MCF 10A (cell line): ENCODE measurements around the gene RALA. TPM values are rescaled to one million over a fixed set of nuclear protein-coding genes. Genes with fewer than 3 reads are reported as not detected.

Experiments used
- BruUV-seq: library from RNA; stranded (reverse); fragments of 400-500 nt; replicated peaks from 2 replicates; lab custom pipeline; 2021; lab: Mats Ljungman, UMichigan
- CTCF ChIA-PET: fragments of 300-600 bp; sonication (Branson Sonifier 250); formaldehyde crosslinking; extraction: SDS; loops from one replicate; lab custom pipeline; 2021; ENCODE audit warnings: antibody characterized with exemption, inconsistent platforms; lab: Yijun Ruan, JAX
- POLR2A ChIA-PET: fragments of 300-600, 350-650 bp; sonication (Branson Sonifier 250); formaldehyde crosslinking; extraction: SDS; loops from one replicate; lab custom pipeline; 2020; ENCODE audit warnings: antibody characterized with exemption, inconsistent platforms; lab: Yijun Ruan, JAX
- DNase-seq: peaks from one replicate; pipeline ENCODE4 v3.0.0-alpha.2; 2018; ENCODE audit not compliant: unreplicated experiment
- H3K27ac Mint-ChIP-seq: one replicate; pipeline ENCODE4 v1.8.0; 2022; ENCODE audit warnings: mild to moderate bottlenecking, low read depth, mixed read lengths; ENCODE audit not compliant: unreplicated experiment
- H3K27me3 Mint-ChIP-seq: one replicate; pipeline ENCODE4 v1.8.0; 2022; ENCODE audit warnings: mixed read lengths; ENCODE audit not compliant: insufficient read depth, unreplicated experiment
- H3K36me3 Mint-ChIP-seq: one replicate; pipeline ENCODE4 v1.8.0; 2022; ENCODE audit warnings: mild to moderate bottlenecking, moderate library complexity, mixed read lengths; ENCODE audit not compliant: insufficient read depth, unreplicated experiment
- H3K4me1 Mint-ChIP-seq: one replicate; pipeline ENCODE4 v1.8.0; 2022; ENCODE audit warnings: mixed read lengths; ENCODE audit not compliant: insufficient read depth, unreplicated experiment
- H3K4me3 Mint-ChIP-seq: one replicate; pipeline ENCODE4 v1.8.0; 2022; ENCODE audit warnings: mild to moderate bottlenecking, moderate library complexity, mixed read lengths; ENCODE audit not compliant: unreplicated experiment
- H3K9me3 Mint-ChIP-seq: one replicate; pipeline ENCODE4 v1.8.0; 2022; ENCODE audit warnings: mixed read lengths; ENCODE audit not compliant: unreplicated experiment
- intact Hi-C: fragments of 100-400 bp; cut with micrococcal nuclease; formaldehyde crosslinking; loops from 2 replicates; pipeline ENCODE4 v1.14.1; 2022
- total RNA-seq: library from RNA; stranded (reverse); gene quantifications from 2 replicates; pipeline ENCODE4 v1.2.3, GENCODE V29; 2022
- TF ChIP-seq, protein P1 (sequence below): fragments of 200-600 bp; IDR thresholded peaks from one replicate; pipeline ENCODE4 v1.8.0; 2022; ENCODE audit warnings: antibody characterized with exemption, mild to moderate bottlenecking; ENCODE audit not compliant: unreplicated experiment

RALA gene
- total RNA-seq, 1 experiment from 2014 or later: 34.1 TPM

DNA sequence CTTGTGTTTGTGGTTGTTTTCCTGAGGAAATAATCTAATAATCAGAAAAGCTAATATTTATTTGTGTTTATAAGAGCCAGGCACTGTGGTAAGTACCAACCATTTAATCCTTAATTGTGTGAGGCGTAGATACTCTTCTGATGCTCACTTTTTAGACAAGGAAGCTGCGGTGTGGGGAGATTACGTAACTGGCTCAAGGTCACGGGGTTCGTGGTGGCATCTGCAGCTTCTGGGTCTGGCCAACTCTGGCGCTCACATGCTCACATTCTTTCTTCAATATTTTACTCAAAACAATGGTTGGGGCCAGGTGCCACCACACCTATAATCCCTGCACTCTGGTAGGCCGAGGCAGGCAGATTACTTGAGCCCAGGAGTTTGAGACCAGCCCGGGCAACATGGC lies 77.6 kb downstream of the RALA start:
- Mint-ChIP-seq H3K9me3 (no peaks in the 10 kb centered on the region), H3K36me3 (peaks cover 51% of the 10 kb centered on the region), H3K27me3 (no peaks in the 10 kb centered on the region), H3K4me1 (peaks cover 16% of the 10 kb centered on the region), H3K4me3 (no peak overlapping the region), H3K27ac (peak overlapping the region; percentile 7)
- POLR2A ChIA-PET: interaction anchor here (1.2 kb wide), 1 partner anchor 9 kb away, joined by 4 read pairs; no protein-coding TSS in a partner anchor
- TF ChIP-seq, protein P1, sequence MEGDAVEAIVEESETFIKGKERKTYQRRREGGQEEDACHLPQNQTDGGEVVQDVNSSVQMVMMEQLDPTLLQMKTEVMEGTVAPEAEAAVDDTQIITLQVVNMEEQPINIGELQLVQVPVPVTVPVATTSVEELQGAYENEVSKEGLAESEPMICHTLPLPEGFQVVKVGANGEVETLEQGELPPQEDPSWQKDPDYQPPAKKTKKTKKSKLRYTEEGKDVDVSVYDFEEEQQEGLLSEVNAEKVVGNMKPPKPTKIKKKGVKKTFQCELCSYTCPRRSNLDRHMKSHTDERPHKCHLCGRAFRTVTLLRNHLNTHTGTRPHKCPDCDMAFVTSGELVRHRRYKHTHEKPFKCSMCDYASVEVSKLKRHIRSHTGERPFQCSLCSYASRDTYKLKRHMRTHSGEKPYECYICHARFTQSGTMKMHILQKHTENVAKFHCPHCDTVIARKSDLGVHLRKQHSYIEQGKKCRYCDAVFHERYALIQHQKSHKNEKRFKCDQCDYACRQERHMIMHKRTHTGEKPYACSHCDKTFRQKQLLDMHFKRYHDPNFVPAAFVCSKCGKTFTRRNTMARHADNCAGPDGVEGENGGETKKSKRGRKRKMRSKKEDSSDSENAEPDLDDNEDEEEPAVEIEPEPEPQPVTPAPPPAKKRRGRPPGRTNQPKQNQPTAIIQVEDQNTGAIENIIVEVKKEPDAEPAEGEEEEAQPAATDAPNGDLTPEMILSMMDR: no peak
- intact Hi-C loops: loop anchor here (5.0 kb wide), 1 partner anchor 79 kb away; the partner anchor contains the start of gene RALA
- CTCF ChIA-PET: interaction anchor here (0.7 kb wide), 1 partner anchor 120 kb away, joined by 3 read pairs; no protein-coding TSS in a partner anchor
- no peak for DNase-seq
- no TSS peak for BruUV-seq

DNA sequence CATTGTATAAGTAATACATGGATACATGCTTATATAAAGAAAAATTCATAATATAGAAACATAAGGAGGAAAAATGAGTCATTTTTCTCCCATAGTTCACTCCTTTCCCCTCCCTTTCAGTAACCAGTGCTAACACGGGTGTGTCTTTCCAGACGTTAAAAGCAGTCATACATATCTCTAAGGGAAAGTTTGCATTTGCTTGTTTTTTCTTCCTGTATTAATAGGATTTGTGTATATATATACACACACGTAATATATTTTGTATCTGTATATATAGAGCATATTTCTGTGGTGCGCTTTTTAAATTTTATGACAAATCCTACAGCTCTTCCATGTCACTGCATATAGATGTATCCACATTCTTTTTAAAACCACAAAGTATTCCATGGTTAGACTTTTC lies 78.8 kb downstream of the RALA start:
- no peak for DNase-seq
- TF ChIP-seq, protein P1: no peak

GRCh38 chr7:39703144-39703543 lies 79.8 kb downstream of the RALA start:
- Mint-ChIP-seq H3K4me3 (no peak overlapping the region), H3K4me1 (peaks cover 16% of the 10 kb centered on the region), H3K27me3 (no peaks in the 10 kb centered on the region), H3K9me3 (no peaks in the 10 kb centered on the region), H3K27ac (no peak overlapping the region), H3K36me3 (peaks cover 42% of the 10 kb centered on the region)
- CTCF ChIA-PET: interaction anchor here (0.6 to 1.0 kb wide), 3 partner anchors 11 to 122 kb away, joined by 3 to 5 read pairs (median 3); no protein-coding TSS in a partner anchor
- DNase-seq: no peak
- BruUV-seq: no TSS peak
- intact Hi-C loops: loop anchor here (5.0 kb wide), 1 partner anchor 81 kb away; the partner anchor contains the start of gene RALA
- POLR2A ChIA-PET: no interaction called here
- TF ChIP-seq, protein P1: no peak

More for the DNA sequence above, 78.8 kb downstream of the RALA start:
- peaks cover 16% of the 10 kb centered on the region for H3K4me1 Mint-ChIP-seq
- POLR2A ChIA-PET: interaction anchor here (0.7 to 1.2 kb wide), 2 partner anchors 11 to 12 kb away, joined by 3 to 4 read pairs; no protein-coding TSS in a partner anchor
- H3K27me3 Mint-ChIP-seq: no peaks in the 10 kb centered on the region
- no peak overlapping the region for H3K4me3 Mint-ChIP-seq
- CTCF ChIA-PET: interaction anchor here (1.0 kb wide), 2 partner anchors 12 to 121 kb away, joined by 3 to 5 read pairs; no protein-coding TSS in a partner anchor
- no TSS peak for BruUV-seq
- H3K36me3 Mint-ChIP-seq: peaks cover 44% of the 10 kb centered on the region
- intact Hi-C loops: loop anchor here (5.0 kb wide), 1 partner anchor 80 kb away; the partner anchor contains the start of gene RALA
- no peak overlapping the region for H3K27ac Mint-ChIP-seq
- H3K9me3 Mint-ChIP-seq: no peaks in the 10 kb centered on the region

DNA sequence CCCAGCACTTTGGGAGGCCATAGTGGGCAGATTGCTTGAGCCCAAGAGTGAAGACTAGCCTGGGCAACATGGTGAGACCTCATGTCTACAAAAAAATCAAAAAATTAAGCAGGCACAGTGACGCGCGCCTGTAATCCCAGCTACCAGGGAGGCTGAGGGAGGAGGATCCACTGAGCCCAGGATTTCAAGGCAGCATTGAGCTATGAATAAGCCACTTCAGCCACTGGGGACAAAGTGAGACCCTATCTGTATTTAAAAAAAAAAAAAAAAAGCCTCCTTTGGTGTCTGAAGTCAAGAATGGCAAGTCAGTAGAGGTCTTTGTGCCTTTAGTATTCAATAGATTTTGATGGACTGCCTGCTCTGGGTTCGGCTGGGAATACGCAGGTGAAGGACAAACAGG lies 85.7 kb downstream of the RALA start:
- ChIA-PET CTCF (interaction anchor here (0.7 to 1.3 kb wide), 2 partner anchors 29 to 37 kb away, joined by 3 to 7 read pairs; no protein-coding TSS in a partner anchor), POLR2A (interaction anchor here (0.9 kb wide), 1 partner anchor 11 kb away, joined by 3 read pairs; no protein-coding TSS in a partner anchor)
- no TSS peak for BruUV-seq
- no peaks in the 10 kb centered on the region for H3K27me3 Mint-ChIP-seq
- intact Hi-C loops: no loop called here
- H3K4me1 Mint-ChIP-seq: no peaks in the 10 kb centered on the region
- DNase-seq: no peak
- peaks cover 30% of the 10 kb centered on the region for H3K36me3 Mint-ChIP-seq
- H3K9me3 Mint-ChIP-seq: peaks cover 10% of the 10 kb centered on the region
- TF ChIP-seq, protein P1: no peak
- no peak overlapping the region for H3K4me3 Mint-ChIP-seq
- no peak overlapping the region for H3K27ac Mint-ChIP-seq
